Urothelium cell line (cell line): Measurements from ENCODE around the gene CHD9.
"Not testable (repeated sequence)": the region's sequence is repeated elsewhere in the genome, so short reads cannot be mapped to it uniquely, and the experiment has no call there.

Source experiments
- DNase-seq: peaks from one replicate; pipeline ENCODE4 v3.0.0; 2011; ENCODE audit warnings: low spot score, mixed read lengths
- FAIRE-seq: peaks from 2 replicates; lab custom pipeline; 2011; peaks lifted over from hg19 to GRCh38; lab: Jason Lieb, UNC

CHD9 gene

GRCh38 chr16:53048139-53048915, 6.5 kb upstream of the CHD9 start:
- no peak for FAIRE-seq
- DNase-seq: no peak

DNA sequence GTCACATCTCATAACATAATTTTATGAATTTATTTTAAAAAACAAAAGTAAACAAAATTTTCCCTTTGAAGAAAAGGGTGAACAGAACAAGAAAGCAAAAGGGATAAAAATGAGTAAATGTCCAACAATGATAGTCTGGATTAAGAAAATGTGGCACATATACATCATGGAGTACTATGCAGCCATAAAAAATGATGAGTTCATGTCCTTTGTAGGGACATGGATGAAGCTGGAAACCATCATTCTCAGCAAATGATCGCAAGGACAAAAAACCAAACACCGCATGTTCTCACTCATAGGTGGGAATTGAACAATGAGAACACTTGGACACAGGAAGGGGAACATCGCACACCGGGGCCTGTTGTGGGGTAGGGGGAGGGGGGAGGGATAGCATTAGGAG, 3.5 kb upstream of the CHD9 start:
- not testable (repeated sequence) for FAIRE-seq, DNase-seq

GRCh38 chr16:53052519-53053501, 2.0 kb upstream of the CHD9 start, which contains the start of gene CHD9NB:
TSS of gene CHD9NB (minus strand) at chr16:53052897. CDS start at chr16:53044158, 8,739 bp downstream.
- FAIRE-seq: peak; percentile 74

GRCh38 chr16:53053967-53054669, 673 bp upstream of the CHD9 start:
- no peak for FAIRE-seq
- DNase-seq: peak; percentile 25

More at GRCh38 chr16:53052519-53053501, 2.0 kb upstream of the CHD9 start, which contains the start of gene CHD9NB:
- DNase-seq: peak; percentile 81

GRCh38 chr16:53055541-53056391, 975 bp downstream of the CHD9 start:
- DNase-seq: peak; percentile 15
- FAIRE-seq: no peak

GRCh38 chr16:53056392-53056881, 1.6 kb downstream of the CHD9 start:
- no peak for DNase-seq
- FAIRE-seq: no peak

- FAIRE-seq (no peak), DNase-seq (no peak)
Observed at GRCh38 chr16:53057658-53058057, 2.9 kb downstream of the CHD9 start.

GRCh38 chr16:53058441-53058840, 3.6 kb downstream of the CHD9 start:
- DNase-seq (no peak), FAIRE-seq (no peak)

- DNase-seq (no peak), FAIRE-seq (no peak)
Observed at GRCh38 chr16:53058882-53059281, 4.1 kb downstream of the CHD9 start.

DNA sequence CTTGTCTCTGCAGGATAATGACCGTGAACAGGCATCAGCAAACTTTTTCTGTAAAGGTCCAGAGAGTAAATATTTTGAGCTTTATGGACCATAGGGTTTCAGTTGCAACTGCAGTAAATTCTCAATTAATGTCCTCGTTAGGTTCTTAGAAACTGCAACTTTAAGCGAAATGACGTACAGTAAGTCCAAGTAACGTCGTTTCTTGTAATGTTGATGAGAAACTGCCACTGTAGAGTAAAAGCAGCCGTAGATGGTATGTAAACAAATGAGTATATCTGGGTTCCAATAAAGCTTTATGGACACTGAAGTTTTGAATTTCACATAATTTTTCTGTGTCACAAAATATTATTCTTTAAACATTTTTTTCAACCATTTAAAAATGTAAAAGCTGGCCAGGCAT, 4.9 kb downstream of the CHD9 start:
- no peak for FAIRE-seq
- no peak for DNase-seq

GRCh38 chr16:53061256-53061655, 6.5 kb downstream of the CHD9 start:
- FAIRE-seq (no peak), DNase-seq (no peak)

DNA sequence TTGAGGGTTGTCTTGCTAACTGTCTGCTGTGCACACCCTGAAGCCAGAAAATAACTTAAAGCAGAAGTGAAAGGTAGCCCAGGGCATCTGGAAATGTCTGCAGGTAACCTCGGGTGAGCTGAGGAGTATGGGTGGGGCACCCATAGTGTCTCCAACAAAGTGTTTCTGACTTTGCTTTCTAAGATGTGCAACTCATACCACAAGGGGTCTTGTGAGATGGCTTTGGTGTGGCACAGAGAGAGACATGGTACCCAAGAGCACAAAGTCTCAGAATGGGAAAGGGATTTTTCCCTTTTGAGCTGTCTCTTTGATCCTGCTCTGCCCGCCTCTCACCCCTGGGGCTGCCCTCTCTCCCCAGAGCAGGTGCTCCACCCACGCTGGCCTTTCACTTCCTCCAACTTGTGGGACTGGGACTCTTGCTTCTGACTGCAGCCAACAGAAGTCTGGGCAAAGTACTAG, 6.9 kb downstream of the CHD9 start:
- DNase-seq (no peak), FAIRE-seq (no peak)

DNA sequence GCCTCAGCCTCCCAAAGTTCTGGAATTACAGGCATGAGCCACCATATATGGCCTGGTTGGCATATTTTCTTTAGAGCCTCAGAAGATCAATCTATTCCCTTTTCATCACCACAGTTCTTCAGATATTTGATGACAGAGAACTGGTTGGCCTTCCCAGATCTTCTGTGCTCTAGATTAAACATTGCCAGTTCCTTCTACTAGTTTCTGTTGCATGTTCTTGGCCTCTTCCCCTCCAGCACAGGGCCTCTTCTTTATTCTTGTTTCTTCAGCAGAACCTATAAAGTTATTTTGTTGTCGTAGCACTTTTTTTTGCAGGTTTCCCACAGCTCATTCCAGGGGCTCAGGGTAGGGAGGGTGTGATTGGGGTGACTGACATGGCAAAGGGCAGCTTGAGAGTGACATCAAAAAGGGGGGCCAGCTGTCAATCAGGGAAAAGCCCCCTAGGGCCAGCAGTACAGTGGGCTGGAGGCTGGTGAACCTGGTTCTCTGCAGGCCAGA, 9.3 kb downstream of the CHD9 start:
- FAIRE-seq (no peak), DNase-seq (no peak)

DNA sequence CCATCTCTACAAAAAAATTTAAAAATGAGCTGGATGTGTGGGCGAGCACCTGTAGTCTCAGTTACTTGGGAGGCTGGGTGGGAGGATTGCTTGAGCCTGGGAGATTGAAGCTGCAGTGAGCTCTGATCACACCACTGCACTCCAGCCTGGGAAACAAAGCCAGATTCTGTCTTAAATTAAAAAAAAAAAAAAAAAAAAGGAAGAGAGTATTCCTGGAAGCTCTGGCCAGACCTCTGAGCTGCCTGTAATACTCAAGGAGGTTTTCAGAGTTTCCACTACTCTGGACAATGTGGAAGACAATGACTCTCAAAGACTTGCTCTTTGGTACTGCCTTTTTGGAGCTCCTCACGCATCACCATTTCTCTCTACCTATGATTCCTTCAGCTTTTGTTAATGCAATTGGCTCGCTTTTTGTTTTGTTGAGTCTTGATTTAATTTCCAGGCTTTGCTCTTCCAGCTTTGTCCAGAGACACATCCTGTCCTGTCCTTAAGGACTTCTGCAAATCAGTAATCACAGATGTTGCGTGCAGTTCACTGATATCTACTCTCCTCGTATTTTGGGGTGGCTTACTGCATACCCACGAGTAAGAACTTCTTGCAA, 10.8 kb downstream of the CHD9 start:
- FAIRE-seq: no peak

GRCh38 chr16:53067675-53068074, 12.9 kb downstream of the CHD9 start:
- no peak for FAIRE-seq

More for the DNA sequence above, 10.8 kb downstream of the CHD9 start:
- no peak for DNase-seq

DNA sequence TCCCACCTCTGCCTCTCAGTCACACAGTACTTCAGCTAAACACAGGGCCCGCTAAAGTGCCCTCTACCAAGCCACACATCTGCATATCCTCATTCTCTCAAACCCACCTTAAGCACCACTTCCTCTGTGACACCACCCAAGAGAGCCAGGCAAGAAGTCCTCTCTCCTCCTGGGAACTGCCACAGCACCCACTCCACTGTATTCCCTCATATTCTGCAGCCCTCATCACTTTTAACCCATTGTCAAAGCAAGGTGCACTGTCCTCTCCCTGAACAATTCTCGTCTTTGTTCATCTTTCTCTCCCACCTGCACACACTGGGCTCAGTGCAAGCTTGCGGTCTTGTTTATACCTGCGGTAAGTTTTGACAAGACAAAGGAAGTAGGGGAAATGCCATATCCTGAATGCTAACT, 13.6 kb downstream of the CHD9 start:
- FAIRE-seq (no peak), DNase-seq (no peak)

More at GRCh38 chr16:53067675-53068074, 12.9 kb downstream of the CHD9 start:
- DNase-seq: no peak

DNA sequence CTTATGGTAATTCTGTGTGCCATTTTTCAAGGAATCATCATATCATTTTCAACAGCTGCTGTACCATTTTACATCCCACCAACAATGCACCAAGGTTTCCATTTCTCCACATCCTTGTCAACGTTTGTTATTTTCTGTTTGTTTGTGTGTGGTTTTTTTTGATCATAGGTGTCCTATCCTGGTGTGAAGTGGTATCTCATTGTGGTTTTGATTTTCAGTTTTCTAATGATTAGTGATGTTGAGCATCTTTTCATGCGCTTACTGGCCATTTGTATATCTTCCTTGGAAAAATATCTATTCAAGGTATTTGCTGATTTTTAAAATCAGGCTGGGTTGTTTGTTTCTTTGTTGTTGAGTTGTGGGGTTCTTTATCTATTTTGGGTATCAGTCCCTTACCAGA, 15.0 kb downstream of the CHD9 start:
- DNase-seq (no peak), FAIRE-seq (no peak)

GRCh38 chr16:53071748-53072301, 17.0 kb downstream of the CHD9 start:
- DNase-seq (no peak), FAIRE-seq (no peak)

DNA sequence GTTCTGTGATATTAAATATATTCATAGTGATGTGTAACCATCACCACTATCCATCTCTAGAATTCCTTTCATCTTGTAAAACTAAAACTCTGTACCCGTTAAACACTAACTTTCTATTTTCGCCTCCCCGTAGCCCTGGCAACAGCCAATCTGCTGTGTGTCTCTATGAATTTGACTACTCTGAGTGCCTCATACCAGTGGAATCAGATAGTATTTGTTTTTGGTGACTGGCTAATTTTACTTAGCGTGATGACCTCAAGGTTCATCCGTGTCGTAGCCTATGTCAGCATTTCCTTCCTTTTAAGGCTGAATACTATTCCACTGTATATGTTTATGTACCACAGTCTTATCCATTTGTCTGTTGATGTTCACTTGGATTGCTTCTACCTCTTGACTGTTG, 18.2 kb downstream of the CHD9 start:
- FAIRE-seq (no peak), DNase-seq (no peak)
